Measurements from ENCODE around the gene MPV17L.
A peak's percentile ranks its signal among the peaks of the same experiment; 100 is the strongest.
"Not testable (repeated sequence)": the region's sequence is repeated elsewhere in the genome, so short reads cannot be mapped to it uniquely, and the experiment has no call there.

Gene MPV17L

DNA sequence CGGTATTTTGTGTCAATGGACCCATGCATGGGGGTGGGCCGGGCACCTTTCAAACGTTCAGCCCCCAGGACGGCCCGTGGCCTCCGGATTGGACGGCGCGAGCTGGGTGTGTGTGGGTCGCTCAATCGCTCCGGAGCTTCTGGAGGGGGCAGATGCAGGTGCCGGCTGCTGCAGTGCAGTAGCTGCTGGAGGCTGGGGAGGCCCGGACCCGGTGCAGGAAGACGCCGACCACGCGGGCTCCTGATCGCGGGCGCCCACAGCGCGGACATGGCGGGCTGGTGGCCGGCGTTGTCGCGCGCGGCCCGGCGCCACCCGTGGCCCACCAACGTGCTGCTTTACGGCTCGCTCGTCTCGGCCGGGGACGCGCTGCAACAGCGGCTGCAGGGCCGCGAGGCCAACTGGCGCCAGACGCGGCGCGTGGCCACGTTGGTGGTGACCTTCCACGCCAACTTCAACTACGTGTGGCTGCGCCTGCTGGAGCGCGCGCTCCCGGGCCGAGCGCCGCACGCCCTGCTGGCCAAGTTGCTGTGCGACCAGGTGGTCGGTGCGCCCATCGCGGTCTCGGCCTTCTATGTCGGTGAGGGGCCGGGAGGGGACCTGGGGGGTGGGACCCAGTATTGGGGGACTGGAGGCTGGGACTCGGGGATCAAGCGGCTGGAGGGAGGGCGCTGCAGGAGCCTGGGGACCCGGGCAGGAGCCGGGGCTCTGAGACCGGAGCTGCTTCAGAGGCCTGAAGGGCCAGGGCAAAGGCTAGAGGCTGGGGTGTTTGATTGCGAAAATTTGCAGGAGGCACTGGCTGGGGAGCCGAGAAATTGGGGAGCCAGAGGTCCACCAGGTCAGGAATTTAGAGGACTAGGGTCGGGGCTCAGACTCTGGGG, at the start of gene MPV17L:
TSS of gene MPV17L (plus strand) at position 124 of the 878 bp plus-strand sequence. CDS start at position 268, 144 bp downstream.
- peak in 2 of 3 donors; percentile 31 to 43 for DNase-seq

DNA sequence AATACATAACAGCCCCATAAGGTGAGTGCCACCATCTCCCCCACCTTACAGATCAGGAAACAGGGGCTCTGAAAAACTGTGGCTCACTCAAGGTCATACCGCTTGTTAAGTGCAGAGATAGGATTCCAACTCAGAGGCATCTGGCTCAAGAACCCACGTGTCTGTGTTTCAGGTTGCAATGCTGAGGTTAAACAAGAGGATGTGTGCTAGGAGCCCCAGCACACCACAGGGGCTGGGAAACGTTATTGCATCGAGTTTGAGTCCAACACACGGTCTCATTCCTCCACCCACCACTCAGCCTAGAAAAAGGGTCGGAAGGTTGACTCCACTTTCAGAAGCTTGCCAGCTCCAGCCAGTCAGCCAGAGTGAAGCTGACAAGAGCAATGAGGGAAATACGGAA, 46.8 kb upstream of the MPV17L start:
- DNase-seq, result not testable (repeated sequence)

DNA sequence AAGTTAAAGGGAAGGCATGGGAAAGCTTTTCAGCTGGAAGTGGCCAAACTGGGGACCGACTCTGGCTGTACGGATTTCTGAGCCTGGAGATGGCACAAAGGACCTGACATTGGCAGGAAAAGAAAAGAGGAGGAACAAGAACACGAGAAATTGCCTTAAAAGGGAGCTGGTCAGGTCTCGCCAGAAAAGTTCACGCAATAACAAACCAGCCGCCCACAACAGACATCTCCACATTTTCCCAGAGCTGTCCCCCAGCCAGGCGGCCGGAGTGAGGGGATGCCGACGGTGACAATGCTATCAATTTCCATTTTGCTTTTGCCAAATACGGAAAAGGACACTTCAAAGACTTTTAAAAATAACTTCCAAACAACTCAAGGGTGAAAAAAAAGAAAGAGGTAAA, 44.3 kb upstream of the MPV17L start:
- not testable (repeated sequence) for DNase-seq

DNA sequence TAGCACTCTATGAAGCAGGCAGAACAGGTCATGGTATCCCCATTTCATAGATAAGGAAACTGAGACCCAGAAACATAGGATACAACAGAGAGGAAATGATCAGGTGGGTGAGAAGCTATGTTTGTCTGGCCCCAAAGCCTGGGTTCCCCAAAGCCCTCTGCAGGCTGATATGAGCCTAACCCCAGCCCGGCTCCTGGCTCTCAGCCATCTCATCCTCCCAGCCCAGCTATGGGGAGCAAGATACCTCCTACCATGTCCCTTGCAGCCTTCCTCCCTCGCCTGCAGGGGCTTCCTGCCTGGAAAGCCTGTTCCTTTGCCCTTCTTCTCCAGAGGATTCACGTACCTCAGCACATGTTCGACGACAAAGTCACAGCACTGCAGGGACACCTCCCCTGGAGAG, 43.8 kb upstream of the MPV17L start:
- DNase-seq, result not testable (repeated sequence)

DNA sequence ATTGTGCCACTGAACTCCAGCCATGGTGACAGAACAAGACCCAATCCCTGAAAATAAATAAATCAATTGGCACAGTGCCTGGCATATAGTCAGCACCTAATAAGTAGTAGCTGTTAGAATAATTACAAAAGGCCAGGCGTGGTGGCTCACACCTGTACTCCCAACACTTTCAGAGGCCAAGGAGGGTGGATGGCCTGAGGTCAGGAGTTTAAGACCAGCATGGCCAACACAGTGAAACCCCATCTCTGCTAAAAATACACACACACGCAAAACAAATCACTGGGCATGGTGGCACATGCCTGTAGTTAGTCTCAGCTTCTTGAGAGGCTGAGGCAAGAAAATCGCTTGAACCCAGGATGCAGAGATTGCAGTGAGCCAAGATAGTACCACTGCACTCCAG, 42.7 kb upstream of the MPV17L start:
- not testable (repeated sequence) for DNase-seq

DNA sequence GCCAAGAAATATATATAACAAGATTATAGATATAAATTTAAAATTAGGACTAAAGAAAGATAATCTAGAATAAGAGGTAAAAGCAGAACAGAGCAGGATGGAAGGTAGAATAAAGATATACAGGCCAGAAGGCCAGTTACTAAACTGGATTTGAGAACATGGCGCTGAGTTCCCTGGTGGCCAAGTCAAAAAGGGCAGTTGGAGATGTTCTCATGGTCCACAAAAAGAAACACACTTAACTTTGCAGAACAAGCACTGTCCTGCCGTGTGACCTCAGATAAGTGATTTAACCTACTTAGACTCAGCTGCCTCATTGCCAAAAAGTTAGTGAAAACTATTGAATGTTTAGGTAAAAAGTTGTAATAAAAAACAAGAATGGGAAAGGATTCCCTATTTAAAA, 40.7 kb upstream of the MPV17L start:
- not testable (repeated sequence) for DNase-seq

DNA sequence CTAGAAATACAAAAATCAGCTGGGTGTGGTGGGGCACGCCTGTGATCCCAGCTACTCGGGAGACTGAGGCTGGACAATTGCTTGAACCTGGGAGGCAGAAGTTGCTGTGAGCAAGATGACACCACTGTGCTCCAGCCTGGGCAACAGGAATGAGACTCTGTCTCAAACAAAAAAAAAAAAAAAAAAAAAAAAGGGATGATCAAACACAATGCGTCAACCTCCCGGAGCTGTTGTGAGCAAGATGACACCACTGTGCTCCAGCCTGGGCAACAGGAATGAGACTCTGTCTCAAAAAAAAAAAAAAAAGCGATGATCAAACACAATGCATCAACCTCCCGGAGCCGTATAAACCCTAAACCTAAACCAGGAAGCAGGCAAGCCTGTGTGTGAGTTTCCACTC, 38.1 kb upstream of the MPV17L start:
- not testable (repeated sequence) for DNase-seq

DNA sequence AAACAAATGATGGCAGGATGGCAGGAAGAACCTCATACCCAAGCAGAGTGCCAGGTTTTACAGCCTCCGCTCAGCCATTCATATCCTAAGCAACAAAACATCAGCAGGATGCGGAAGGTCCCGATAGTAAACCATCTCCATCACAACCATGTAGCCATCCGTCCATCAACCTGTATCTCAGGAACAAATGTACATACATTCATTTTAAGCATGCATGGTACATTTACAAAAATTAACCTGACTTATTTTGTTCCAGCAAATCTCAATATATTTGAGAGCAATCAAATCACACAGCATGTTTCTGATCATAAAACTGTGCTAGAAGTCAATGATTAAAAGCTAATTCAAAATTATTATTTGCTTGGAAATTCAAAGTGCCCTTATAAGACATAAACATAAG, 17.4 kb upstream of the MPV17L start, which contains the start of gene NPIPA5:
TSS of gene NPIPA5 (minus strand) at position 101 of the 400 bp plus-strand sequence. CDS start at position 101, 0 bp downstream.
- not testable (repeated sequence) for DNase-seq

DNA sequence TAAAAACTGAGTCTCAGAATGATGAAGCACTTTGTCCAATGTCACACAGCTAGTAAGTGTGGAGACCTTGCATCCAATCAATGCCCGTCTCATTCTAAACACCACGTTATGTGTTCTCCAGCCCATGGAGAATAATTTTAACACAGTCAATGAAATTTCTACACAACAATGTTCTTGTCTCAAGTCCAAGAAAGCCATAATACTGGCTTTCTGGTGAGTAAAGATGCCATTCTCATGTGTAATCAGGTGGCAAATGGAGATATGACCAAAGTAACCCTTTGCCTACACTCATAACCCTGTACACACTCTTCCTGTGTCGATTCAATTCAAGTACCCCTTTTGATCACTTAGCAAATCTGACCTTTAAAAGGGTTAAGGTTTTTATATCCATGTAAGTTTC, 12.7 kb upstream of the MPV17L start:
- DNase-seq, result not testable (repeated sequence)

DNA sequence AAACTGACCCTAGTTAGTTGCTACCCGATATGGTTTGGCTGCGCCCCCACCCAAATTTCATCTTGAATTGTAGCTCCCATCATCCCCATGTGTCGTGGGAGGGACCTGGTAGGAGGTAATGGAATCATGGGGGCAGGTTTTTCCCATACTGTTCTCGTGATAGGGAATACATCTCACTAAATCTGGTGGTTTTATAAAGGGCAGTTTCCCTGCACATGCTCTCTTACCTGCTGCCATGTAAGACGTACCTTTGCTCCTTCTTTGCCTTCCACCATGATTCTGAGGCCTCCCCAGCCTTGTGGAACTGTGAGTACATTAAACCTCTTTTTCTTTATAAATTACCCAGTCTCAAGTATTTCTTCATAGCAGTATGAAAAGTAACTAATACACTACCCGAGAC, 7.5 kb upstream of the MPV17L start:
- not testable (repeated sequence) for DNase-seq

DNA sequence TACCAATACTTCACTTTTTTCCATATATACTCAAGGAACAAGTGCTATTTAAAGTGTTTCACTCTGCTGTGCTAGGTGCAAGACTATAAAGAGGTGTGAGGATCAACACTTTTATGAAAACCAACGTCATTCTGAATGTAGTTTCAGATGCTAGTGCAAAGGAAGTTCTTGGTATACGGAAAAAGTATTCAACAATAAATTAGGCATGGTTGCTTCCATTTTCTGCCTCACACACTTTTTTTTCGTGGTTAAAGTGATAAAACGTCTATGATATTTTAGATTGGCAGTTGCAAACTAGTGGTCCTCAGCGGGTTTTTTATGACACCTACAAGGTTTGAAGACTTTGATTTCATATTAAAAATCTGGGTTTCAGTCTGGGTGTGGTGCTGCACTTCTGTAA, 5.6 kb upstream of the MPV17L start:
- not testable (repeated sequence) for DNase-seq

DNA sequence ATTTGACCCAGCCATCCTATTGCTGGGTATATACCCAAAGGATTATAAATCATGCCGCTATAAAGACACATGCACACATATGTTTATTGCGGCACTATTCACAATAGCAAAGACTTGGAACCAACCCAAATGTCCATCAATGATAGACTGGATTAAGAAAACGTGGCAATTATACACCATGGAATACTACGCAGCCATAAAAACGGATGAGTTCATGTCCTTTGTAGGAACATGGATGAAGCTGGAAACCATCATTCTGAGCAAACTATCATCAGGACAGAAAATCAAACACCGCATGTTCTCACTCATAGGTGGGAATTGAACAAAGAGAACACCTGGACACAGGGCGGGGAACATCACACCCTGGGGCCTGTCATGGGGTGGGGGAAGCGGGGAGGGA, 2.5 kb upstream of the MPV17L start:
- not testable (repeated sequence) for DNase-seq

DNA sequence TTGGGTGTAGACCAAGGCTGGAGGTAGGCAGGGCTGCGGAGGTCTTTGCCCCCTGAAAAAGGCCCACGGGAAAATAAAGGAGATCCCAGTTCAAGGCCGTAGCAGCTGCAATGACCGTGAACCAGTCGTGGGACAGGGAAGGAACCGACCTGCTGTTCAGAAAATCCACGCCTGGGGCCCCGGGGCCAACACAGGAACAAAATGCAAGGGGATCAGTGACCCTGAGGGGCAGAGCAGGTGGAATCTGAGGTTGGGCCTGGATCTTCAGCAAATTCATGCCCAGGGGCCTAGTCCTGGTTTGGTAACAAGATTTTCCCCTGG, 915 bp downstream of the MPV17L start:
- not testable (repeated sequence) for DNase-seq

DNA sequence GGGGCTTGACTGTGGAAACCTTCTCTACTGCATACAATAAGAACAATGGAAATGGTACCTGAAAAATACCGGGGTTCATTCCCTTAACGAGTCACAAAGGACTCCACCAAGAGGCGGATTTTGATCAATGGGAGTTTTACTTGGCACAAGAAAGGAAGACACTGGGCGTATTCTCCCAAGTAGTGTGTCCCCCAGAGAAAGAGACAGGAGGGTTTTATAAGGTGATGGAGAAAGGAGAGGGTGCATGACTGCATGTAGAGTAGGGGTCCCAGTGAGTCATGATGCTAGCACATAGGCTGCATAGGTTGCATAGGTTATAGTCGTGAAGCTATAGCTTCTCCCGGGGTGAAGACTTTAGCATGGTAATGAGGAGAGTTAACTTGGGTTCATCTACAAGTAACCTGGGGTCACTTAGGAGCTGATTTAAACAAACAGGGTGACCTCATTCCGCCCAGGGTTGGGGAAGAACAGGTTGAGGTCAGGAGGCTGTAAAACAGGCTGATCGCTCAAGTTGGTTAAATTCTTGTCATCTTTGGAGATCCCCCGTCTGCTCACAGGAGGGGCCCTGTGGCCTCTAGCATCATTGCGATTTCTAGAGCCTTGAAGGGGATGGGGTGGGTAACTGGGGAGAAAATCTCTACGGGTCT, 1.5 kb downstream of the MPV17L start:
- peak; percentile 10 to 31 (median 28) for DNase-seq

DNA sequence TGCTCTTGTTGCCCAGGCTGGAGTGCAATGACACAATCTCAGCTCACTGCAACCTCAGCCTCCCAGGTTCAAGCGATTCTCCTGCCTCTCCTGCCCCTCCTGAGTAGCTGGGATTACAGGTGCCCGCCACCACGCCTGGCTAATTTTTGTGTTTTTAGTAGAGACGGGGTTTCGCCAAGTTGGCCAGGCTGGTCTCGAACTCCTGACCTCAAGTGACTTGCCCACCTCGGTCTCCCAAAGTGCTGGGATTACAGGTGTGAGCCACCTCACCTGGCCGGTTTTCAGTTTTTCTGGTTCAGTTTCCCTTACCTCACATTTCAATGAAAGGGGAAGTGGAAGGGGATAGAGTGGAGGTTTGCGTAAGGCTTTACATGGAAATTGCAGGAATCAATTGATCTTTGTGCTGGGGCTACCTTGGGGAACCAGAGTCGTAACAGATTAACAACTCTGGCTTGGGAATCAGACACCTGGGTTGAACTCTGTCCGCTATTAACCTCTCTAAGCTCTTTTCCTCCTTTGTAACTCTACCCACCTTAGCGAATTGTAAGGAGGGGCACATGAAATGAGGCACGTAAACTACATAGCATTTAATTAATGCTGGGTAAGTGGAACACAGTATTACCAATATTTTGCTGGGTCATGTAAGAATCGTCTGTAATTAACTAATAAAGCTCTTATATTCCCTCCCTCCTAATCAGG, 3.2 kb downstream of the MPV17L start:
- DNase-seq, result no peak

DNA sequence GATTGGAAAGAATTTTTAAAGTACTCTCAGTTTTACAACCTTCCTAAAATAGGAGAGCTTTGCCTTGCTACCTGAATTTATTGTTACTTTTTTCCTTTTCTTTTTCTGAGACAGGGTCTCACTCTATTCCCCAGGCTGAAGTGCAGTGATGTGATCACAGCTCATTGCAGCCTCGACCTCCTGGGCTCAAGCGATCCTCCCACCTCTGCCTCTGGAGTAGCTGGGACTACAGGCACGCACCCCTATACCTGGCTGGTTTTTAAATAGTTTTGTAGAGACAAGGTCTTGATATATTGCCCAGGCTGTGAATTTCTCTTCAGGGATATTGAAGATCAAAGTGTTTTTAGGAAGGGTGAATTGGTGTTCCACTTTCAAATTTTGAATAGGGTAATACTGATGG, 3.8 kb downstream of the MPV17L start:
- DNase-seq, result no peak

DNA sequence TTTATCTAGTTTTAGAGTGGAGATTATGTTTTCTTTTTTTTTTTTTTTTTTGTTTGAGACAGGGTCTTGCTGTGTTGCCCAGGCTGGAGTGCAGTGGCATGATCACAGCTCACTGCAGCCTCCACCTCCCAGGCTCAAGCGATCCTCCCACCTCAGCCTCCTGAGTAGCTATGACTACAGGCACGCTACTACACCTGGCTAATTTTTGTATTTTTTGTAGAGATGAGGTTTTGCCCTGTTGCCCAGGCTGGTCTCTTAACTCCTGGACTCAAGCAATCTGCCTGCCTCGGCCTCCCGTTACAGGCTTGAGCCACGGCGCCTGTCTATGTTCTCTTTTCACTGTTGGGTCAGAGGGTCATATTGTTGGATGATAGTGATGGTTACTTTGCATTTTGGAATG, 4.8 kb downstream of the MPV17L start:
- DNase-seq, result not testable (repeated sequence)

DNA sequence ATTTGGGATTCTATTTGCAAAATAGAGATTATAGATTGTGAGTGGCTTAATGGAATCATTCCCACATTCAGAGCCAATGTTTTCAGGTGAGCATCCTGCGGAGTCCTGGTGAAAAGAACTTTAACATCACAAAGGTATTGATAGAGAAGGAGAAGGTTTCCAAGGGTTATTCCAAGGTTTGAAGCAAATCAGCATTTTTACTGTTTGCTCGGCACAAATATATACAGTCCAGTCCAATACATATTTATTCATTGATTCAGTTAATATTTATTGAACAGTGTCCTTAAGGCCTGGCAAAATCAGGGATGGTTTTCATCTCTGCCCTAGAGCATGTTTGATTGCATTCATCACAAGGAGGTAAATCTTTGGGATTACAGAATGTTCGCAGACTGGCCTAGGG, 6.4 kb downstream of the MPV17L start:
- DNase-seq, result no peak

DNA sequence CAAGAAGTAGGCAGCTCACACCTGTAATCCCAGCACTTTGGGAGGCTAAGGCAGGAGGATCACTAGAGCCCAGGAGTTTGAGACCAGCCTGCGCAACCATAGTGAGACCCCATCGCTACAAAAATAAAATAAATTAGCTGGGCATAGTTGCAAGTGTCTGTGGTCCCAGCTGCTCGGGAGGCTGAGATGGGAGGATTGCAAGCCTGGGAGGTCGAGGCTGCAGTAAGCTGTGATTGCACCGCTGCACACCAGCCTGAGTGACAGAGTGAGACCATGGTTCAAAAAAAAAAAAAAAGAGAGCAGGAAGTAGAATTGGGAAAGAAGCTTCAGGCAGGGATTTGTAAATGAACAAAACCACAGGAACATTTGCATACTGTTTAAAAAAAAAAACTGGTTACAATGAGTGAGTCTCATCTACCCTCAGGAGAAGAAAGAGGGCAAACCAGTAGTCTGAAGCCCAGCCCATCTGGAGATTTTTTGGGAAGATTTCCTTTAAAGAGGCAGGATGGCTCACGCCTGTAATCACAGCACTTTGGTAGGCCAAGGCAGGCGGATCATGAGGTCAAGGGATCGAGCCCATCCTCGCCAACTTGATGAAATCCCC, 7.9 kb downstream of the MPV17L start:
- DNase-seq, result peak; percentile 84 to 95 (median 85)

DNA sequence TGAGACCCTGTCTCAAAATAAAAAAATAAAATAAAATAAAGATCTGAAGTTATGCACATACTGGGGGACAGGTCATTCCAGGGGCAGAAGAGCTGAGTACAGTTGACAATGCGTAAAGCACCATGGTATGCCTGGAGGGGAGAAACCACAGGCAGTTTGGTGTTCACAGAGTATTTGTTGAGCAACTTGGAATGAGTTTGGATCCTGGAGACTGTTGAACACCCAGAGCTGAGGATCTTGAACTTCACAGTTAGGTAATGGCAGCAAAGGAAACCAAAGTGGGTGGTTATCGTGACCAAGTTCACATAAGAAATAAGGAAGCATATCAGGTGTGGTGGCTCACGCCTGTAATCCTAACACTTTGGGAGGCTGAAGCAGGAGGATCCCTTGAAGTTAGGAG, 8.5 kb downstream of the MPV17L start:
- peak; percentile 17 to 40 (median 26) for DNase-seq

DNA sequence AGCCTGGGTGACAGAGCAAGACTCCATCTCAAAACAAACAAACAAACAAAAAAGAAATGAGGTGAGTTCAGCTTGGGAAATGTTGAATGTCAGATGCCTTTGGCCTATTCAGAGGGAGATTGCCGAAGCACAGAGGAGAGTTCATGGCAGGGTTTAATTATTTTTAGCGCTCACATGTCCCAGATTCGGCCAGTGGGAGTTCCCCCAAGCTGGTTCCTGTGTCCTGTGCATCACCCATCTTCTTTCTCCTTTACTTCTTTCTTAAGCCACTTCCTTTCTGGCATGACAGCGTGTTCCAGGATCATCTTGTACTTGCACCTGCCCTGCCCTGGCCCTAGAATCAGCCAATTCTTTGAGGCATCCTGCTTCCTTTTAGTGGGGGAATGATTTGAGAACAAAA, 9.2 kb downstream of the MPV17L start:
- peak; percentile 82 to 90 (median 83) for DNase-seq

DNA sequence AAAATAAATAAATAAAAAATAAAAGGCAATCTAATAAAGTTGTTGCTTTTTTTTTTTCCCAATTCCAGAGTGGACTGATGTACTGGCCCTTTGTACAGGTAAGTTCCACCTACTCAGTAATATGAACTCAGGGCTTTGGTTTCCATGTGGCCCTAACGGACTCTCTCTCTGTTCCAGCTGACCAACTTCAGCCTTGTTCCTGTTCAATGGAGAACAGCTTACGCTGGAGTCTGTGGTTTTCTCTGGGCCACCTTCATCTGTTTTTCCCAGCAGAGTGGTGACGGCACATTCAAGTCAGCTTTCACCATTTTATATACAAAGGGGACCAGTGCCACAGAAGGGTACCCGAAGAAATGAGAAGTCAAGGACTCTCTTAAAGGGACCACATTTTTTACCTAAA, 12.2 kb downstream of the MPV17L start:
- DNase-seq, result not testable (repeated sequence)

DNA sequence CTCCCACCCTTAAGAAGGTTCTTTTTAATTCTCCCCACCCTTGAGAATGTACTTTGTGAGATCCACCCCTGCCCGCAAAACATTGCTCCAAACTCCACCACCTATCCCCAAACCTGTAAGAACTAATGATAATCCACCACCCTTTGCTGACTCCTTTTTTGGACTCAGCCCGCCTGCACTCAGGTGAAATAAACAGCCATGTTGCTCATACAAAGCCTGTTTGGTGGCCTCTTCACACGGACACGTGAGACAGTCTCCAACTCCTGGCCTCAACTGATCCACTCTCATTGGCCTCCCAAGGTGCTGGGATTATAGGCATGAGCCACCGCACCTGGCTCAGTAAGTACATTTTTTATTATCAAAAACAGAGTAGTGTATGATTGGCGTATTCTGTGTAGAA, 13.9 kb downstream of the MPV17L start:
- not testable (repeated sequence) for DNase-seq
